Measurements from ENCODE around the gene SIGLEC5.

Gene SIGLEC5

GRCh38 chr19:51600940-51601580 lies 29.1 kb downstream of the SIGLEC5 start:
- Mint-ChIP-seq H3K36me3 (ENCODE audit: low read depth) (peaks cover 3% of the 10 kb centered on the region), H3K4me3 (no peak overlapping the region)

DNA sequence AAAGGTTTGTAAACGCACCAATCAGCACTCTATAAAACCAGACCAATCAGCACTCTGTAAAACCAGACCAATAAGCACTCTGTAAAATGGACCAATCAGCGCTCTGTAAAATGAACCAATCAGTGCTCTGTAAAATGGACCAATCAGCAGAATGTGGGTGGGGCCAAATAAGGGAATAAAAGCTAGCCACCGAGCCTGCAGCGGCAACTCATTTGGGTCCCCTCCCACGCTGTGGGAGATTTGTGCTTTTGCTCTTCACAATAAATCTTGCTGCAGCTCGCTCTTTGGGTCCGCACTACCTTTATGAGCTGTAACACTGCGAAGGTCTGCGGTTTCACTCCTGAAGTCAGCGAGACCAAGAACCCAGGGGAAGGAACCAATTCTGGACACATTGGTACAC lies 31.1 kb downstream of the SIGLEC5 start:
- Mint-ChIP-seq H3K4me3 (no peak overlapping the region), H3K36me3 (ENCODE audit: low read depth) (peaks cover 3% of the 10 kb centered on the region), H3K27ac (no peak overlapping the region), H3K4me1 (peaks cover 9% of the 10 kb centered on the region), H3K27me3 (ENCODE audit: low read depth) (peaks cover 15% of the 10 kb centered on the region), H3K9me3 (peaks cover 4% of the 10 kb centered on the region)
- no peak for TF ChIP-seq CTCF (IDR thresholded peaks at IDR 0.05; ENCODE audit: unreplicated experiment in 3 of 3)

More at GRCh38 chr19:51600940-51601580, 29.1 kb downstream of the SIGLEC5 start:
- peaks cover 4% of the 10 kb centered on the region for H3K9me3 Mint-ChIP-seq
- no peak for TF ChIP-seq CTCF (IDR thresholded peaks at IDR 0.05; ENCODE audit: unreplicated experiment in 3 of 3)
- no peak overlapping the region for H3K27ac Mint-ChIP-seq
- H3K4me1 Mint-ChIP-seq = no peaks in the 10 kb centered on the region
- peaks cover 15% of the 10 kb centered on the region for H3K27me3 Mint-ChIP-seq (ENCODE audit: low read depth)

DNA sequence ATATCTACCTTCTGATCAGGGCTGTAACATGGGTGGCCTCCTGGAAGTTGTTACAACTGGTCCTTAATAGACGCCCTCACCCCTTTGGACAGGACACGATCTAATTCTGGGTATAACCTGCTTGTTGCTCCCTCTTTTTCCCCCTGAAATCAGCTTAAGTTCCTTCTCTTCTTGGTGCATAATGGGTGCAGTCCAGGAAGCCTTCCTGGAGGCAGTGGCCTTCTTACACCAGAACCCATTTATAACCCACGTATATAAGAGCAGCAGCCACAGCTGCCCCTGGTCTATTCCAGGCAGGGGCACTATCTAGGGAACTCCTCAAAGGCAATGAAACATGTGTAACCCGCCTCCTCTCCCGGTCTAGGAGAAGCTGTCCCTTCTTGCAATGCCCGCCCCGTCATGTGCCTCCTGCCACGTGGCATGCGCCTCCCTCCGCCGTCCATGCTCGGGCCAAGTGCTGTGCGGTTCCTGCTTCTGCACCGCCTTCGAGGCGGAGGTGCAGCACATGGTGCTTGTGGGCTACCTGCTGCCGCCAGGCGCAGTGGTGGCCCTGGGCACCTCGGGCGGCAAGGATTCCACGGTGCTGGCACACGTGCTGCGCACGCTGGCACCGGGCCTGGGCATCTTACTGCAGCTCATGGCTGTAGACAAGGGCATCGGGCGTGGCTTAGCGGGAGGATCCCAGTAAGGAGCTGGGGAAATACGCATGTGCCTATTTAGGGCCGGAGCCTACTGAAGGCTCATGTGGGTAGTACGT lies 31.9 kb downstream of the SIGLEC5 start:
- peaks cover 11% of the 10 kb centered on the region for H3K4me1 Mint-ChIP-seq
- H3K9me3 Mint-ChIP-seq = peaks cover 4% of the 10 kb centered on the region
- H3K27me3 Mint-ChIP-seq (ENCODE audit: low read depth) = peaks cover 15% of the 10 kb centered on the region
- TF ChIP-seq CTCF (IDR thresholded peaks at IDR 0.05; ENCODE audit: unreplicated experiment in 3 of 3) = no peak
- peak overlapping the region in 1 of 3 experiments; percentile 34 for H3K4me3 Mint-ChIP-seq
- peaks cover 3% of the 10 kb centered on the region for H3K36me3 Mint-ChIP-seq (ENCODE audit: low read depth)
- no peak overlapping the region for H3K27ac Mint-ChIP-seq

DNA sequence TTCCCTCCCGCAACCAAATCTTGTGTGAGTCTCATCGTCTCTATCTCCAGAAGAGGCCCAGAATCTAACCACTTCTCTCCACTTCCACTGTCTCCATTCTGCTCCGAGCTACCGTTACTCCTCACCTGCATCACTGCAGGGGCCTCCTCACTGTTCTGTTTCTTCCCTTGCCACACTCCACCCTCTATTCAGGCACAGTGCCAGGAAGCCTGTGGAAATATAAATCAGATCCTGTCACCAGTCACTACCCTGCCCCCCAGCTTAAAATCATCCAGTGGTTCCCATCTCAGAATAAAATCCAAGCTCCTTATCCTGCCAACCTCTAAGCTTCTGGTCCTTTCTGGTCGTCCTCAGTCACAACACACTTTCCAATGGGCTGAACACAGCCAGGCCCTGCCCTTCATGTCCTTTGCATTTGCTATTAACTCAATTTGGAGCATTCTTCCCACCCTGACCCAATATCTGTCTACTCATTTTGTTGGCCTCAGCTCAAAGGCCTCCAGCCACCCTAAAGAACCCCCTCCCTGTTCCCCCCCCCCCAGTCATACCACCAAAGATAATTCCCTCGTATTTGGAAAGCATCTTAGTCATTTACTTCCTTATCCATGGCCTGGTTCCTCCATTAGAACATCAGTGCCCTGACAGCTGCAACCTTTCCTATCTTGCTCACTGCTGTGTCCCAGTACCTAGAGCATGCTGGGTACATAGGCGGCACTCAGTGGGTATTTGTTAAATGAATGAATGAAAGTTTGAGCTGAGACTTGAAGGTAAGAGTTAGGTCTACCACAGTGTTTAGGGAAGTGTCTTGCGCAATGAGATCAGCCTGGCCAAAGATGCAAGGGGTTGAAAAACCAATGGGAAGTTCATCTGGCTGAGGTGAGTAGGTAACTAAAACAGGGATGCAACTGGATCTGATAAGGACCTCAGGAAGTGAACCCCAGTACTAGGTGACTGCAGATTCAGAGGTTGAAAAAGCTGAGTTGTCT lies 34.7 kb downstream of the SIGLEC5 start:
- Mint-ChIP-seq H3K4me3 (peak overlapping the region; percentile 82 to 88 (median 88)), H3K36me3 (ENCODE audit: low read depth) (peaks cover 5% of the 10 kb centered on the region)

GRCh38 chr19:51594774-51595109 lies 35.5 kb downstream of the SIGLEC5 start:
- TF ChIP-seq CTCF (IDR thresholded peaks at IDR 0.05; ENCODE audit: unreplicated experiment in 3 of 3) = no peak
- Mint-ChIP-seq H3K36me3 (ENCODE audit: low read depth) (peaks cover 10% of the 10 kb centered on the region), H3K9me3 (peaks cover under 1% of the 10 kb centered on the region)

More for the DNA sequence above, 34.7 kb downstream of the SIGLEC5 start:
- TF ChIP-seq CTCF (IDR thresholded peaks at IDR 0.05; ENCODE audit: unreplicated experiment in 3 of 3) = no peak
- peaks cover 4% of the 10 kb centered on the region for H3K9me3 Mint-ChIP-seq
- H3K4me1 Mint-ChIP-seq = peaks cover 11% of the 10 kb centered on the region
- peaks cover 12% of the 10 kb centered on the region for H3K27me3 Mint-ChIP-seq (ENCODE audit: low read depth)
- peak overlapping the region; percentile 56 to 82 (median 74) for H3K27ac Mint-ChIP-seq

More at GRCh38 chr19:51594774-51595109, 35.5 kb downstream of the SIGLEC5 start:
- Mint-ChIP-seq H3K27me3 (ENCODE audit: low read depth) (peaks cover 6% of the 10 kb centered on the region), H3K27ac (peak overlapping the region; percentile 56 to 82 (median 74)), H3K4me3 (peak overlapping the region; percentile 82 to 88 (median 88)), H3K4me1 (peaks cover 11% of the 10 kb centered on the region)
